Measurements from ENCODE around the gene PRDM5.
A peak's percentile ranks its signal among the peaks of the same experiment; 100 is the strongest.
"Not testable (repeated sequence)": the region's sequence is repeated elsewhere in the genome, so short reads cannot be mapped to it uniquely, and the experiment has no call there.

PRDM5 gene

DNA sequence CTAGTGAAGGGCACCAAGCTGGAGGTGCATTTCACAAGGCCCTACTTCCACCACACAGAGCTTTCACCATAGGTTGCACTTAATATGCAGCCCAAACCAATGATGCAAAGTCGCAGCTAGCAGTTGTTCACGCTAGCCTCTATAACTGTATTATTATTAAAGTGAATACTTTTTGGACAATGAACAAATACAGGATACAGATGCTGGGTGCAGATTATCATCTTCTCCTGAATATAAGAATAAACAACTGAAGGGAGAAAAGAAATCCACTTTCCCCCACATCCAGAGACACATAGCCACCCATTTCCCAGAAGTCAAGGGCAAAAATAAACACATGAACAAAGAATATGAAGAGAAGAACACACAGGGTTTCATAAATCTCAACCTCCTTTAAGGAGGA is 107.2 kb downstream of the PRDM5 start:
- DNase-seq, result no peak

DNA sequence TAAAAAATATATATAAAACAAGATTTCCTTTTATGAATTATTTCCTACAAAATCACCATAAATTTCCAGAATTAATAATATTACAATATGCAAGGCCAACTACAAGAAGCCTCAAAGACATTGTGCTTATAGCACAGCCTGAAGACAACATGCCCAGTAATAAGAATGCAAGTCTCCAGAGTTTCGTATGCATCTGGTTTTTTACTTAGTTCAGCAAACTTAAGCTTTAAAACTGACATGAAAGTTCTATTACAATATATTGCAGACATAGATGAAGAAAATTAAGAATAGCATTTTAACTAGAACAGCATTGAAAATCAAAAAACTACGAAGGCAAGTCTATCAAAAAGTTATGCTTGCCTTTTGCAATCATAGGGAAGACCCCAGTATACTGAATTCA is 107.6 kb downstream of the PRDM5 start:
- no peak for DNase-seq

DNA sequence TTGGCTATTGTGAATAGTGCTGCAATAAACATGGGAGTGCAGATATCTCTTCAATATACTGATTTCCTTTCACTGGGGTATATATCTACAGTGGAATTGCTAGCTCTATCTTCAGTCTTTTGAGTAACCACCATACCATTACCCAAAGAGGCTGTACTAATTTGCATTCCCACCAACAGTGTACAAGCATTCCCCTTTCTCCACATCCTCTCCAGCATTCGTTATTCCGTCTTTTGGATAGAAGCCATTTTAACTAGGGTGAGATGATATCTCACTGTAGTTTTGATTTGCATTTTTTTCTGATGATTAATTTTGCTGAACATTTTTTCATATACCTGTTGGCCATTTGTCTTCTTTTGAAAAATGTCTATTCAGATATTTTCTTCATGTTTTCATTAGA is 110.3 kb downstream of the PRDM5 start:
- DNase-seq, result no peak

DNA sequence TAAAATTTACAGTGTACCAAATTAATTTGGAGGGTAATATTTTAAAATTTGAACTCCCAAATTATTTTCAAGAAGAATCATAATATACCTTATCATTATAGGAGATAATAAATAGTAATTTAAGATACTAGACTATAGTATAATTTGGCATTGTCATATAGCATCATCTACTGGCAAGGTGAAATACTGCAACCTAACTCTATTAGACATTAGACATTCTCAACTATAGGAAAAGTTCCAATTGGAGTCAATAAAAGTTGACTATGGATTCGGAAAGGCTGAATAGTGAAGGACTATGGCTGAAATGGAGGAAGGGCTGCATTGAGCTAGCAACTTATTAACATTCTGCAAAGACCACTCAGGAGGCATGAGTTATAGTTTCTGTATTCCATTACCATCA is 113.0 kb downstream of the PRDM5 start:
- no peak for DNase-seq

DNA sequence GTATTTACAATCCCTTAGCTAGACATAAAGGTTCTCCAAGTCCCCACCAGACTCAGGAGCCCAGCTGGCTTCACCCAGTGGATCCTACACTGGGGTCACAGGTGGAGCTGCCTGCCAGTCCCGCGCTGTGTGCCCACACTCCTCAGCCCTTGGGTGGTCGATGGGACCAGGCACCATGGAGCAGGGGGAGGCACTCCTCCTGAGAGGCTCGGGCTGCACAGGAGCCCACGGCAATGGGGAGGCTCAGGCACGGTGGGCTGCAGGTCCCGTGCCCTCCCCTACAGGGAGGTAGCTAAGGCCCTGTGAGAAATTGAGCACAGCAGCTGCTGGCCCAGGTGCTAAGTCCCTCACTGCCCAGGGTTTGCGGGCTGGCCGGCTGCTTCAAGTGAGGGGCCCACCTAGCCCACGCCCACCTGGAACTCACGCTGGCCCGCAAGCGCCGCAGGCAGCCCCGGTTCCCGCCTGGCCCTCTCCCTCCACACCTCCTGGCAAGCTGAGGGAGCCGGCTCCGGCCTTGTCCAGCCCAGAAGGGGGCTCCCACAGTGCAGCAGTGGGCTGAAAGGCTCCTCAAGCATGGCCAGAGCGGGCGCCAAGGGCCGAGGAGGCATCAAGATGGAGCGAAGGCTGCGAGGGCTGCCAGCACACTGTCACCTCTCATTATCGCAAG is 113.9 kb downstream of the PRDM5 start:
- DNase-seq, result no peak

DNA sequence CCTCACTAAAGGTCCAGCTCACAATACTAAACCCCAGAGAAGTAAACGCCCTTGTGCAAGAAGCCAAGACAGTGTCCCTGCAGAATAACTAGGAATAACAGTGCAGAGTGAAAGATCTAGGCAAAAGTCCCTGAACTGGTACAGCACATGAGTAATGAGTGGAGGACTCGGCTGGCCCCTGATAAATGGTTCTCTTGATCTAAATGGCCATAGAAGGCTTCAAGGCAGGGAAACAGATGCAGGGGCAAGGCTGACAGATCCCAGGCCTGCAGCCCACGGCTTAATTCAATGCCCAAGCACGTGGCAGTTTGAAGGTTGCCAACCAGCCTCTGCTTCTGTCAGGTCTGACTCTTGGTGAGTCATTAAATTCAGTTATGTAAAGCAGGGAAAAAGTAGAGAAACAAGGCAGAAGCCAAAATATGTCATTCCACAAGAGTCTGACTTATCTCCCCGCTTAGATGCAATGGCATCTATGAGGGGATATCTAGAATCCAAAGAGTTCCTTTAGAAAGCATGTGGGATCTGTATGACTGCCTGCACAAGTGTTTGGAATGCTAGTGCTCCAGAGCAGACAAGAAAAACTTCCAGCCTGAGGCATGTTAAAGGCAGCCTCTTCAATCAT is 121.3 kb downstream of the PRDM5 start:
- no peak for DNase-seq

DNA sequence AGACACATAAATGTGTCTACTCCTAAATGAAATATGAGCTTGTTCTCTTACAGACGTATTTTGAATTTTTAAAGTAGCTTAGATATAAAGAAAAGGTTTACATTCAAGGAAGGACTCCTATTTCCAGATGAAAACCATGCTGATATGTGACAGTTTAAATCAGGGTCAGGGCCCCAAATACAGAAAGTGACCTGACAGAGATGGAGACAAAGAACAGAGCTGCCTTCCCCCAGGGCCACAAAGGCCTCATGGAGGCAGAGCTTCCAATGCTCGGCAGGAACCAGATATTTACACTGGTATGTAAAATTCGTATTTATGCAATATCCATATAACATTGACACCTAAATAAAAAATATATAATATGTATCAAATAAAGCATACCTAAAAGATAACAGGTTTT is 124.0 kb downstream of the PRDM5 start:
- DNase-seq, result no peak

DNA sequence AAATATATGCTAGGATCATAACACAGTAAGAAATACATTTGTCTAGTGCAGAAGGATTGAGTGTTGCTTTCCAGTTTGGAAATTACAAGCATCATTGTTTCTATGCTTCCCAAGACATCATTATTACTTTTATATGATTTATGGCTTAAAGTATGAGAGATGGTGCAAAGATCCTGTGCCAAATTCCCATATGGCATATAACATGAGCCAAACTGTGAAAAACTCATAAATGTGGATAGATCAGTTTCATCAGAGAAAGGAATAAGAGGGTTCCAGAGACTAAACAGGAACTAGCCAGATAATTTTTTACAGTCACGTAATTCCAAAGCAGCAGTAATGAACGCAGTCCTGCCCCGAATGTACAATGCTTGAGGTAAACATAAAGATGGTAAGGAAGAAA is 126.3 kb downstream of the PRDM5 start:
- no peak for DNase-seq

DNA sequence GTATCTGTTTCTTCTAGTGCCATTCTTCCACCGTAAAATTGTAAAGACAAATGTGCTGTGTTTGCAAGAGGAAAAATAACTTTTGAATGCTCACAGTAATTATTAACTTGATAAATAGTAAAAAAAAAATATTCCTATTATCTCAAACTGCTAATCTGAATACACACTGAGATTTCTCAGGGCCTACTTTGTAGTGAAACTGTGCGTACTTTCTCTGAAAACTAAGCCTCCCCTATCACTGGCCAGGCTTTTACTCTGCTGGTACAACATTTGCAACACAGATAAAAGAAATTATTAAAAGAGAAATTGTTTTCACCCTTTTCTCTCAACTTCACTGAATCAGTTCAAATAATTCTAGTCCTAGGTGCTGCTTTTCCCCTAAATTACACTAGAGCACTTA is 137.3 kb downstream of the PRDM5 start:
- DNase-seq, result no peak

DNA sequence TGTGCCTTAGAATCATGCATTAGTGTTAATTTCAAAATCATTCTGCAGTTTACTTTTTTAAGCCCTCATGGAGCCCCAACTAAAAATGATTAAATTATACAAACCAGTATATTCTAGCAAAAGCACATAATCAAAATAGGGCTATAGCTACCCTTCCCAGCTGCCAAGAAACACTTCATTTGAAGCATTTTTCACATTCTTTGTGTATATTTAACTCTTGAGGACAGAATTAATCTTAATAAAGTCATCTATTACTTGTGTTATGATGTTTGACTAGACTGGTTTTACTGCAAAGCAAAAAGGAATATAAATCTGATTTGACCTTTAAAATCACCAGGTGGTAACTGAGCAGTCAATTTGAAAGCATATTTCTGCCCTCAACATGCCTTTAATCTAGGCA is 145.1 kb downstream of the PRDM5 start:
- no peak for DNase-seq

DNA sequence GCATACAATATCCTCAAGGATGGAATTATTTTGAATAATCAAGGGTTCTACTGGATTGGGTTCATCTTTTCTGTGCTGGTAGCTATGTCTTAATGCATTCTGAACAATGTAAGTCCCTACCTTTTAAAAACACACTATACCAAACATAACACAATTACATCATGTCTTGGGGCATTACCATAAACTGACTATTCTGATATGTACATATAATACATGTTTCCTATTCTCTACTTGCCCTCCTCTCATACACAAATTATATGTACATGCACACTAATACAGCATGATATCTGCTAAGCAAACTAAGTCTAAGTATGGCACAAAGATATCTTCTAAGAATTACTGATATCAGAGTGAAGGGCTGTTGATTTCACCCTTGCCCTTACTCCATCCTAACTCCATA is 147.1 kb downstream of the PRDM5 start:
- DNase-seq, result no peak

DNA sequence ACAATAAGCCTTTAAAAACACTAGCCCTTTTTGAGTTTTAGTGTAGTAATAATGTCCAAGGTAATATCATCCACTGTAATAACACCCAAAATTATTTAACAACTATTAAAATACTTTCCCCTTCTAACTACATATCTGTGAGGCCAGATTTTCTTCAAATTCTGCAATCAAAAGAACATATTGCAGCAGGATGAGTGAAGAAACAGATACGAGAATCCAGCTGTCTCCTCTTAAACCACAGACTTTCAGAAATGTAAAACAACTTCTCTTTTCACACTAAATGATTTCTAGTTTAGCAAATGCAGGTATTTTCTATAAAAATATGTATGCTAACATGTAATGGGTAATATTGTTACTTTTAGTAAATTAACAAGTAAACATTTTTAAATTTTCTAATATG is 148.9 kb downstream of the PRDM5 start:
- DNase-seq, result no peak

DNA sequence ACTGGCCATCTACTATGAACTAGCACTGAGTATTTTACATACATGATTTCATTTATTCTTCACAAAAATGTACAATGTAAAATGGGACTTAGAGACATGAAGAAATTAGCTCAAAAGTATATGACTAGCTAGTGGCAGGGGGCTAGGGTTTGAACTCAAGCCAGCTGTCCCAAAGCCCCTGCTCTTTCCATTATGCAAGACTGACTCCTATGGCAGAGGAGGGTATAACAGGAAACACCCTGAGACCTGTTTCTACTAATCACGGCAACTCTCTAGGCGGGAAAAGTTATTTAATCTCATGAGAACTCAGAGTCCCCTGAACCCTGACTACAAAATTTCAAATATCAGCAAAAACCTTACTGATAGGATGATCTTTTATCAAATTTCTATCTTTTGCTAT is 150.6 kb downstream of the PRDM5 start:
- no peak for DNase-seq

DNA sequence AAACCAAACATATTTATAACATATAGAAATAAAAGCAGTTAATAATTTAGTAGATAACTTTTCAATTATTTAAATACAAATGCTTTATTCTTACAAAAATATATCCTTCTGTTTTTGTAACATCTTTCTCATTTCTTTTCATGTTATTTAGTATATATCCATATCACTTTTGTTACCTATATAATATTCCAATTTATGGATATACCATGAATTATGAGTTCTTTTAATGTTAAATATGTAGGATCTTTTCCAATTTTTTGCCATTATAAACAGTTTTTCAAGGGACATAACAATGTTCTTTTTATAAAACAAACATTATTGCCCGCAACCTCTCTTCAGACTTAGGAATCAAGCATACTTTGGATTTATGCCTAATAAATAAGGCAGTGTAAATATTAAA is 151.6 kb downstream of the PRDM5 start:
- DNase-seq, result no peak

DNA sequence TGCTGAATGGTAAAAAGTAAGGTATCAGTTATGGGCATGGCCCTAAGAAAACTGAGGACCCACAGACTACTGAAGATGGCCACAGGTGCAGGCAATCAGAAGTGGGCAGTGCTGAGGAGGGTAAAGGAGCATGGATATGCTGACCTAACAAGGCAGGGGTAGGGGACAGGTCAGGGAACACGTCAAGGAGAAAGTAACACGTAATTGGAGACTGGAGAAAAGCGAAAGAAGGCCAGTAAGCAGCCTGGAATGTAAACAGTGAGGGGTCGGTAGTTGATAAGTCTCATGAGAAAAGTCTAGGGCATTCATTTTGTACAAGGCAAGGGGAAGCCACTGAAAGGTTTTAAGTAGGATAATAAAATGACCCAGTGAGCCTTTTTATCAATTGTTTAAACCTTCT is 153.3 kb downstream of the PRDM5 start:
- no peak for DNase-seq

DNA sequence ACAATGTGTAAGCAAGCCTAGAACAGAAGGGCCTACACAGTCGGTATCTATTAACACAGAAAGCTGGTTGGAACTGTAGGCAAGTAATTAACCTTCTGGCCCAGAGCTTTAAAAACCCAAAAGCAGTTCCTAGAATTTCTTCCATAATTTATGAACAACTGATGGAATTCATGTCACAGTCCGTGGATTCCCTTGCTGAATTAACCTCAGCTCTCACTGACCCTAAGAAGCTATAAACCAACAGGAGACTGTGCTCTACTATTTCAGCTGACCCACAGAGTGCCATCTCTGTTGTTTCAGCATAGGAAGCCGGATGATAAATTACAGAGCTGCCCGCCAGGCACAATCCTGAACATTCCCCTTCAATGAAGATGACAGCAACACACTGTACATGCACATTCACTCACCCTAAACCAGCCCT is 157.3 kb downstream of the PRDM5 start:
- no peak for DNase-seq

DNA sequence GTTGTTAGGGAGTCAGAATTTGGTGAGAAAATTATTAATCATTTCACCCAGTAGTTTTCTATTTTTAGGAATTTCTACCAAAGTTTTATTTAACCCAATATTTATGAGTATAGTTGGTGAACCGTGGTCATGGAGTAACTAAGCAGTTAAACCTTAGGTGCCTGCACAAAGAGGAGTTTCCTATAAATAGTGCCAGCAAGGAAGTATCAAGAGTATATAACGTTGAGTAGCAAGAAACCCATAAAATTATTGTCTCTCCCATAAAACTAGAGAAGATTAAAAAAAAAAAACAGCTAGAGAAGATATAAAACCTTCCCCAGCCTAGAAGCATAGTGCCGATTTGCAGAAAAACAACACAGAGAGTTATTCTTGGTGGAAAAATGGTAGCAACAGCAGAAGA is 158.9 kb downstream of the PRDM5 start:
- no peak for DNase-seq

DNA sequence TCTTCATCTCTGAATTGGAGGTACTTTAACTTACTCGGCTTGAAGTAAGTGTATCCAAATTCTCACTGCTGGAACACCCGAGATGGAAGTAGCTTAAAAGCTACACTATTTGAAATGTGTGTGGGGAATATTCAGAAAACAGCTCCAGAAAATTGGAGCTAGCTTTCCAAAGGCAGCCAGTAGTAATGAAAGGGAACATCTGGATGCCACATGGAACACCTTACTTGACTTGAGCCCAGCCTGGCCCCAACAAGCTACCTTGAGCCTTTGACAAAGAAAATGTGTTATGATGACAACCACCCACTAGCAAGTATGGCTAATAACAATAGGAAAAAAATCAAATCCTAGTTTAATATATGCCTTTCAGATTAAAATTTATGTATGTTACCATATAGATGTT is 161.5 kb downstream of the PRDM5 start:
- DNase-seq, result no peak

DNA sequence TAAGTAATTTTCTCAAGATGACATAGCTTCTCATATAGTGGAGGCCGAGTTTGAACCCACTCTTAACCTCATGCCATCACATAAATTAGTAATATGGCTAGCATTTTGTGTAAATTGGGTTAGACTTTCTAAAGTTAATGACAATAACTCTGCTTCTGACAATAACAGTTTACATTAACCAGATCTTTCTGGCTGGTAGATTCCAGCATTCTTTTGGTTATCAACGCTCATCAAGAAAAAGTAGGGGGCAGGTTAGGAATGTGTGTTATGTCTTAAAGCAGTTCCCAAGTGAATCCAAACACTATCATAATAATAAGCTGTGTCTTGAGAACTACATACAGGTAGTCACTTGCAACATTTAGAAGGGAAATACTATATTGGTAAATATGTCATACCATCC is 162.5 kb downstream of the PRDM5 start:
- no peak for DNase-seq

DNA sequence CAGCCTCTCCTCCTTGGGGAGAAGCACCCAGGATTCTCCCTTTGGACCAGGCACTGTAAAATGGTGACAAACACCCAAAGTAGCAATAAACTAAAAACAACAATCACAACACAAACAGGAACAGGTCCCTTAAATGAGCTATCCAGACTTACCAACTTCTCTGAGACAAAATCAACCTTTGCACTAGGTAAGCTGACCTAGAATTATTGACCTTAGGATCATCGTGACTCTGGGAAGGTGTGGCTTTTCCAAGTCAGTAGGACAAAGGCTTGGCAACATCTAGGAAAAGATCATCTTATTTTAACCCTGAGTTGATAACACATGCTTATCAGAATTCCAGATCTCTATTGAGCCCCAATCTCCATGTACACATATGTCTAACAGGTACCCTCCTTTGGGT is 166.7 kb downstream of the PRDM5 start:
- DNase-seq, result no peak

DNA sequence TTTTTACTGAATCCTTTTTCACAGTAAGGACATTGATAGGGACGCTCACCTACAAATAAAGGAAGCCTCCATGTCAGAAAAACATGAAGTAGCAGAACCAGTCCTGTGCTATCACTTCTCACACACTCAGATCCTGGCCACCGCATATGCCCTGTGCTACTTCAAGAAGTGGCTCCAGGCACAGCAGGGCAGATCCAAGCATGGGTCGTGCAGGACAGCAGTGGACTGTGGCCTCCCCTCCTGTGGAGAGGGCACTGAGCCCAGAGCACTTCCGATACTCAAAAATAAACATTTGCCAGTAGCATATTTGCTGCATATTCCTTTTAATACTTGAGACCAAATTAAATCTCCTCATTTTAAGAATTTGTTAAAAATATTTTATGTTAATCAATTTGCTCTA is 167.9 kb downstream of the PRDM5 start:
- DNase-seq, result no peak

DNA sequence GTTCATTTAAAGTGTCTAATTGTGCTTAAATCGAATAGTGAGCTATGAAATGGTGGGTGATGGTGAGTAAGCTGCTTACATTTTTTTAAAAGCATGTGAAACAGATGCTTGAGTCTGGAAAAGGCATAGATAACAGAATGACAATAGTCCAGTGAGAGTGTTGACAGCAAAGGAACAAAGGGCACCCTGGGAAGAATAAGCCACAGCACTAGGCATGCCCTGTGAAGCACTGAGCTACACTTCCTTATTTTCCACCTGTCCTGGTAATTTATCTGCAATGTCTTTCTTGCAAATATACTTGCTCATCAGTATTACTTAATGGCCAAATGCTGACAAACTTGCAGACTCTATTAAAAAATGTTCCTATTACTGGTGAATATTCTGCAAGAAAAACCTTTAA is 168.7 kb downstream of the PRDM5 start:
- DNase-seq, result peak; percentile 12

DNA sequence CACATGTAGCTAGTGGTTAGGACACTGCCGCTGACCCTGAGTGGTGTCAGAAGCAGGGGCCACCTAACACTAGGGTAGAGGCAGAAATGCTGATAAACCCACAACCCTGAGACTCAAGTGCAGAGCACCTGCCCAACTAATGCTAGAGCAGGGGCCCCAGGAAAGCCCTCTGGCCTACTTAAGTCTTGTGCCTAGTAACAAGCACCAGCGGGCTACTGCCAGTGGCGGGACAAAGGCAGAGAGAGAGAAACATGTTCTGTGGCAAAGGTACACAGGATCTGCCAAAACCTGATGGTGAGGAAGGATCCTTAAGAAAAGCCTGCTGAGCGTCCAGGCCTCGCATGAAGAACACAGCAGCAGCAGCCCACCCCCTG is 172.4 kb downstream of the PRDM5 start:
- DNase-seq, result no peak

DNA sequence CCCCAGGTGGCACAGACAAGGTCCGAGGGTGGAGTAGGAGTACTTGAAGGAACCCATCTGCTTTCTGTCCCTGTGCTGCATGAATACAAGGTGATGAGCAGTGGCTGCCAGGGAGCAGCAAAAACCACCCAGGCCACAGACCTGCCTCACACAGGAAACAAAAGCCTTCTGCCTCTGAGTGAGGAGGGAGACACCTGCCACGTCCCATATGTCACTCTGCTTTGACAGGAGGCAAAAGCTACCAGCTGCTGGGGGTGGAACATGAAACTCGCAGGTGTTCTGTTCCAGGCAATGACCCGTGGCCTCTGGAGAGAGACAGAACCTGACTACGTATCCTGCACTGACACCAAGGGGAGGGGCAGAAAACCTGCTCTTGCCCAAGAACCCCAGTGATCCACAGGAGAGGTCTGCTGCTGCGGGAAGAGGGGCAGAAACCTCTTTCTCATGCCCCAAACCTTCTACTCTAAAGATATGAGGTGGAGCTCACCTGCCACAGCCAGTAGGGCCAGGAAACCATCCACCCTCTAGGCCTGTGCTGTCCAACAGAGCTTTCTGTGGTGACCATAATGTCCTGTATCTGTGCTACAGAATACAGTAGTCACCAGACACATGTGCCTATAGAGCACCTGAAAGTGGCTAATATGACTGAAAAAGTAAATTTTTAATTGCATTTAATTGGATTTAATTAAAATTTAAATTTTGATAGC is 172.9 kb downstream of the PRDM5 start:
- DNase-seq, result peak; percentile 89

DNA sequence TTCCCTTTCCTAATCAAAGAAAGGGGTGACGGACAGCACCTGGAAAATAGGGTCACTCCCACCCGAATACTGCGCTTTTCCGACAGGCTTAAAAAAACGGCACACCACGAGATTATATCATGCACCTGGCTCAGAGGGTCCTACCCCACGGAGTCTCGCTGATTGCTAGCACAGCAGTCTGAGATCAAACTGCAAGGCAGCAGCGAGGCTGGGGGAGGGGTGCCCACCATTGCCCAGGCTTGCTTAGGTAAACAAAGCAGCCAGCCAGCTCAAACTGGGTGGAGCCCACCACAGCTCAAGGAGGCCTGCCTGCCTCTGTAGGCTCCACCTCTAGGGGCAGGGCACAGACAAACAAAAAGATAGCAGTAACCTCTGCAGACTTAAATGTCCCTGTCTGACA is 180.9 kb downstream of the PRDM5 start:
- DNase-seq, result not testable (repeated sequence)

Measured in NCI-H2029 (cell line).